SK-N-SH (cell line): Measurements from ENCODE around the gene ITPA. TPM values are rescaled to one million over a fixed set of nuclear protein-coding genes. Genes with fewer than 3 reads are reported as not detected.

Experiments
- CTCF ChIA-PET: fragments of 300-600, 350-600 bp; formaldehyde crosslinking; extraction: SDS; loops from one replicate; lab custom pipeline; 2021; lab: Yijun Ruan, JAX
- POLR2A ChIA-PET: fragments of 350-600 bp; sonication (Branson Sonifier 250); formaldehyde crosslinking; extraction: SDS; loops from one replicate; lab custom pipeline; 2020; ENCODE audit warnings: antibody characterized with exemption, inconsistent platforms; lab: Yijun Ruan, JAX
- DNase-seq: peaks from one replicate; pipeline ENCODE4 v3.0.0; 2012
- H2AFZ ChIP-seq: fragments of 200-600 bp; sonication (generic); 2 replicates; pipeline ENCODE4 v1.8.1; 2016; ENCODE audit warnings: antibody characterized with exemption, mild to moderate bottlenecking, low read depth
- H3F3A ChIP-seq: fragments of 200-600 bp; sonication (generic); replicated peaks from 2 replicates; pipeline ENCODE3; 2016; ENCODE audit warnings: antibody characterized with exemption, mild to moderate bottlenecking; ENCODE audit not compliant: insufficient read depth
- H3K27ac ChIP-seq, 2 experiments: fragments of 200-500 bp in 1 of 2; fragments of 200-600 bp in 1 of 2; sonication (Bioruptor generic) in 1 of 2; sonication (generic), shearing (Covaris generic) in 1 of 2; 2 replicates each; pipeline versions ENCODE4 v1.5.1 to v1.6.1; 2014 to 2016; ENCODE audit warnings: low read depth in 2 of 2, inconsistent platforms in 1 of 2, low read length in 1 of 2, mild to moderate bottlenecking in 1 of 2, mixed read lengths in 1 of 2
- H3K27me3 ChIP-seq: fragments of 200-600 bp; sonication (generic), shearing (Covaris generic); 2 replicates; pipeline ENCODE4 v1.6.1; 2016; ENCODE audit warnings: mixed run types; ENCODE audit not compliant: insufficient read depth
- H3K36me3 ChIP-seq, 2 experiments: fragments of 200-500 bp in 1 of 2; fragments of 200-600 bp in 1 of 2; sonication (Bioruptor generic) in 1 of 2; sonication (generic) in 1 of 2; replicated peaks in 1 of 2; 2 replicates each; pipeline versions ENCODE3 to v1.5.1; 2014 to 2016; ENCODE audit warnings: low read length in 1 of 2, mild to moderate bottlenecking in 1 of 2; ENCODE audit not compliant: insufficient read depth in 2 of 2, control insufficient read depth in 1 of 2
- H3K4me1 ChIP-seq, 2 experiments: fragments of 200-500 bp in 1 of 2; fragments of 200-600 bp in 1 of 2; sonication (Bioruptor generic) in 1 of 2; sonication (generic), shearing (Covaris generic) in 1 of 2; 2 replicates each; pipeline versions ENCODE4 v1.5.1 to v1.6.1; 2014 to 2016; ENCODE audit warnings: low read depth in 1 of 2, low read length in 1 of 2, mixed run types in 1 of 2; ENCODE audit not compliant: insufficient read depth in 2 of 2, control insufficient read depth in 1 of 2
- H3K4me2 ChIP-seq: fragments of 200-600 bp; sonication (generic), shearing (Covaris generic); 2 replicates; pipeline ENCODE4 v1.6.1; 2017; ENCODE audit warnings: mixed run types
- H3K4me3 ChIP-seq, 2 experiments: fragments of 200-500 bp in 1 of 2; fragments of 200-600 bp in 1 of 2; sonication (Bioruptor generic) in 1 of 2; sonication (generic), shearing (Covaris generic) in 1 of 2; 2 replicates each; pipeline versions ENCODE4 v1.5.1 to v1.8.1; 2014 to 2016; ENCODE audit warnings: low read depth in 2 of 2, inconsistent platforms in 1 of 2, low read length in 1 of 2, mild to moderate bottlenecking in 1 of 2, mixed read lengths in 1 of 2, moderate library complexity in 1 of 2
- H3K79me2 ChIP-seq: fragments of 200-600 bp; sonication (generic); 2 replicates; pipeline ENCODE4 v1.8.1; 2017; ENCODE audit warnings: mild to moderate bottlenecking; ENCODE audit not compliant: insufficient read depth
- H3K9ac ChIP-seq: fragments of 200-600 bp; sonication (generic); 2 replicates; pipeline ENCODE4 v1.6.1; 2017; ENCODE audit warnings: mixed run types
- H3K9me2 ChIP-seq: fragments of 200-600 bp; sonication (generic); 2 replicates; pipeline ENCODE4 v1.6.1; 2017; ENCODE audit warnings: mixed run types
- H3K9me3 ChIP-seq: fragments of 200-600 bp; sonication (generic); 2 replicates; pipeline ENCODE4 v1.6.1; 2017; ENCODE audit warnings: mixed run types, mild to moderate bottlenecking, moderate library complexity
- H4K20me1 ChIP-seq: fragments of 200-600 bp; sonication (generic); 2 replicates; pipeline ENCODE4 v1.6.1; 2017; ENCODE audit warnings: mild to moderate bottlenecking, mixed run types; ENCODE audit not compliant: insufficient read depth
- EP300 ChIP-seq, 2 experiments: IDR thresholded peaks; 2 replicates each; pipeline versions ENCODE4 v1.4.0 to v1.6.1; 2012; ENCODE audit warnings: borderline replicate concordance in 1 of 2, low read depth in 1 of 2, low read length in 1 of 2
- FOXM1 ChIP-seq: IDR thresholded peaks from 2 replicates; pipeline ENCODE4 v1.4.0; 2012; ENCODE audit warnings: low read depth, mild to moderate bottlenecking
- GABPA ChIP-seq: IDR thresholded peaks from 2 replicates; pipeline ENCODE4 v1.4.0; 2012; ENCODE audit warnings: low read depth, mild to moderate bottlenecking
- IRF3 ChIP-seq: fragments of 150-350 bp; IDR thresholded peaks from 2 replicates; pipeline ENCODE4 v1.6.1; 2016; ENCODE audit warnings: mild to moderate bottlenecking, low read depth, low read length
- JUND ChIP-seq: IDR thresholded peaks from 2 replicates; pipeline ENCODE4 v1.4.0; 2012
- MAX ChIP-seq: IDR thresholded peaks from 2 replicates; pipeline ENCODE4 v1.4.0; 2012; ENCODE audit warnings: low read depth
- MEF2A ChIP-seq: IDR thresholded peaks from 2 replicates; pipeline ENCODE4 v1.4.0; 2012; ENCODE audit warnings: low read depth, borderline replicate concordance
- MXI1 ChIP-seq: IDR thresholded peaks from 2 replicates; pipeline ENCODE4 v1.6.1; 2012; ENCODE audit warnings: mild to moderate bottlenecking, low read depth, low read length, improper control_type of control experiment
- NRF1 ChIP-seq: IDR thresholded peaks from 2 replicates; pipeline ENCODE4 v1.6.1; 2012; ENCODE audit warnings: low read depth, mild to moderate bottlenecking, low read length
- PBX3 ChIP-seq: IDR thresholded peaks from 2 replicates; pipeline ENCODE4; 2012
- RCOR1 ChIP-seq: fragments of 150-350 bp; IDR thresholded peaks from 2 replicates; pipeline ENCODE4 v1.6.1; 2017; ENCODE audit warnings: antibody characterized with exemption, low read length
- RXRA ChIP-seq: IDR thresholded peaks from 2 replicates; pipeline ENCODE4 v1.4.0; 2012; ENCODE audit warnings: low read depth, mild to moderate bottlenecking, borderline replicate concordance
- SIN3A ChIP-seq: IDR thresholded peaks from 2 replicates; pipeline ENCODE4 v1.6.1; 2012; ENCODE audit warnings: low read depth, mild to moderate bottlenecking, low read length, moderate library complexity, borderline replicate concordance
- SMC3 ChIP-seq: IDR thresholded peaks from 2 replicates; pipeline ENCODE4 v1.6.1; 2012; ENCODE audit warnings: low read depth, low read length, improper control_type of control experiment
- TCF12 ChIP-seq: IDR thresholded peaks from 2 replicates; pipeline ENCODE4 v1.4.0; 2012
- WGBS: methylation state at CpG from one replicate; pipeline ENCODE4 v1.1.6; 2017; ENCODE audit warnings: low lambda C conversion rate; 5-methylcytosine and 5-hydroxymethylcytosine counted together
- polyA plus RNA-seq, 3 experiments: library from polyadenylated mRNA; depleted of rRNA; stranded (reverse); fragments of >200 nt; gene quantifications; 2 replicates each; pipeline ENCODE4 v1.2.3, GENCODE V29; 2012
- TF ChIP-seq, protein P1 (sequence below): IDR thresholded peaks from 2 replicates; pipeline ENCODE4 v1.4.0; 2012; ENCODE audit warnings: low read depth, borderline replicate concordance
- TF ChIP-seq, protein P2 (sequence below): IDR thresholded peaks from 2 replicates; pipeline ENCODE4 v1.4.0; 2012; ENCODE audit warnings: low read depth, borderline replicate concordance

Gene ITPA
- polyA plus RNA-seq, 1 of the 3 experiments (the other 2 are of a cell fraction) = 66.7 TPM

DNA sequence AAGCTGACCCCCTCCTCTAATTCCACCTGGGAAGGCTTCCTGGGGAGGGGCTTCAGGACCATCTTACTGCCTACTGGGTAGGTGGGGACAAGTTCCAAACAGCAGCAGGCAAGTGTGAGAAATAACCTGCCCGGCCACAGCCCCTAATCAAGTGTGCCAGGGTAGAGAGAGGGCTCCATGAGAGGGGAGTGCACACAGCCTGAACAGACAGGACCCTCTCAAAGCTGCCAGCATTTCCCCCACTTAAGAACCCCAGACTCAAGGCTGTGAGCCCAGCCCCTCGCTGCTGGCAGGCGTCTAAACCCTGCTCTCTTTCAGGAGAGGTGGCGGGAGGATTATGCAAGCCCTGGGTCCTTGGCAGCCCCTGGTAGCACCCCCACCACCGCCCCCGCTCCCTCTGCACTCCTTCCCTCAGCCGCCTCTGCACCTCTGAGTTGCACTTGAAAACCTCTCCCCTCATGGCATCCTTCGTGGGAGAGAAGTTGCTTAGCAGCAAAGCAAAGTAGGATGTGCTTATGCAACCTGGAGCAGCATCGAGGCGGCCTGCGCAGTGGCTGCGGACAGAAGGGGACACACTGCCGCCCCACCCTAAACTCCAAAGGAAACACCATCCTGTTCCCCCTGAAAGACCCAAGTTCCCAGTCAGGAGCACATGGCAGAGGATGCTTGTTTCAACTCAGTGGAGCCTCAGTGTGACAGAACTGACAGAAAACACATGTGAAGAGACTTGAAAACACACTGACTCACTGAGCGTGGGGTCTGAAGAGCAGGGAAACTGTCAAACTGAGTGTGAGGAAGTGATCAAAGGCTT lies 15.3 kb upstream of the ITPA start (continued):
- TF ChIP-seq NRF1 = no peak
- no peak for TF ChIP-seq MEF2A
- no peak for TF ChIP-seq MAX

DNA sequence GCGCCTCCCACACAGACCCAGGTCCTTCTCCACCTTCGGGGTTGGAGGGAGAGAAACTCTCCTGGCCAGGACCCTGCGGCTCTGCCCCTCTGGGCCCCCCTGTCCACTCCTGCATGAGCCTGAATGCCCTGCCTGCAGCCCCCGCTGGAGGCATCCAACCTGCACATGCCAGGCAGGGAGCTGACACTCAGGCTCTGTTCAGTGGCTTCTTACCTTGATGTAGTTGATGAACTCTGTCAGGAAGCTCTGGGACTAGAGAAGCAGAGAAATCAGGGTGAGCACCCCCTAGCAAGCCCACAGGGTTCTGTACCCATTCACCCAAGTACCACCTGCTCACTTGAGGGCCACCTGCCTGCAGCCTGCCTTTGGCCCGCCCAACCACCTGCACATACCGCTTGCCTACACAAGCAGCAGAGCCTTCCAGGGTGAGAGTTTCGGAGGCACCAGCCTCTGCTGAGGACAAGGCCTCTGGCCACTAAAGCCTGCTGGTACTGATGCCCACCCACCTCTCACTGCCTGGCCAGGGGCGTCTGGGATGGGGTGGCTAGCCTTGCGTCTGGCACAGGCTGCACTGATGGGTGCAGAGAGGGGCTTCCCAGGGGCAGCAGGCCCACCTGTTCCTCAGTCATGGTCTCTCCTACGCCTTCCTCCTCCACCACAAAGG lies 14.5 kb upstream of the ITPA start:
- Histone ChIP-seq H3K36me3 (peaks cover 12 to 60% of the 10 kb centered on the region in 2 experiments), H3K79me2 (0 out of 2 replicates have a peak, but pooled peaks cover 3% of the 10 kb centered on the region), H3K9me3 (no peaks in the 10 kb centered on the region), H3K9me2 (no peaks in the 10 kb centered on the region), H3K27ac (no peak overlapping the region), H3K27me3 (no peaks in the 10 kb centered on the region), H3K4me1 (no peaks in the 10 kb centered on the region), H3K4me2 (no peak overlapping the region), H3K4me3 (no peak overlapping the region), H3K9ac (no peak overlapping the region), H2AFZ (no peak overlapping the region), H4K20me1 (no peaks in the 10 kb centered on the region), H3F3A (no peaks in the 10 kb centered on the region)
- CTCF ChIA-PET = no interaction called here
- WGBS = 95% methylated on average over 10 of the region's 10 CpGs
- POLR2A ChIA-PET = no interaction called here
- DNase-seq = no peak
- no peak for TF ChIP-seq JUND
- TF ChIP-seq RCOR1 = no peak
- no peak for TF ChIP-seq IRF3
- no peak for TF ChIP-seq MAX
- TF ChIP-seq TCF12 = no peak
- TF ChIP-seq, protein P1, sequence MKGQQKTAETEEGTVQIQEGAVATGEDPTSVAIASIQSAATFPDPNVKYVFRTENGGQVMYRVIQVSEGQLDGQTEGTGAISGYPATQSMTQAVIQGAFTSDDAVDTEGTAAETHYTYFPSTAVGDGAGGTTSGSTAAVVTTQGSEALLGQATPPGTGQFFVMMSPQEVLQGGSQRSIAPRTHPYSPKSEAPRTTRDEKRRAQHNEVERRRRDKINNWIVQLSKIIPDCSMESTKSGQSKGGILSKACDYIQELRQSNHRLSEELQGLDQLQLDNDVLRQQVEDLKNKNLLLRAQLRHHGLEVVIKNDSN = no peak
- TF ChIP-seq GABPA = no peak
- no peak for TF ChIP-seq RXRA

- no peaks in the 10 kb centered on the region for H4K20me1 ChIP-seq
- 0 out of 2 replicates have a peak, but pooled peaks cover 3% of the 10 kb centered on the region for H3K79me2 ChIP-seq
- no peaks in the 10 kb centered on the region for H3K4me1 ChIP-seq
- DNase-seq = no peak
- H3K4me3 ChIP-seq = no peak overlapping the region
- H3K9me2 ChIP-seq = no peaks in the 10 kb centered on the region
- no peak overlapping the region for H2AFZ ChIP-seq
- no peak overlapping the region for H3K4me2 ChIP-seq
- H3K27me3 ChIP-seq = no peaks in the 10 kb centered on the region
- peaks cover 12 to 58% of the 10 kb centered on the region in 2 experiments for H3K36me3 ChIP-seq
- H3F3A ChIP-seq = no peaks in the 10 kb centered on the region
- H3K9ac ChIP-seq = no peak overlapping the region
- no peak overlapping the region for H3K27ac ChIP-seq
- ChIA-PET POLR2A (no interaction called here), CTCF (no interaction called here)
- H3K9me3 ChIP-seq = no peaks in the 10 kb centered on the region
- whole genome bisulfite sequencing = 96% methylated on average over 7 of the region's 7 CpGs
- TF ChIP-seq MXI1 (no peak), EP300 (IDR thresholded peaks at IDR 0.05; ENCODE audit: borderline replicate concordance in 1 of 2, low read depth in 1 of 2, low read length in 1 of 2) (no peak), FOXM1 (no peak), SMC3 (no peak), NRF1 (no peak), MEF2A (no peak), JUND (no peak), SIN3A (no peak), PBX3 (no peak)
- TF ChIP-seq, protein P2, sequence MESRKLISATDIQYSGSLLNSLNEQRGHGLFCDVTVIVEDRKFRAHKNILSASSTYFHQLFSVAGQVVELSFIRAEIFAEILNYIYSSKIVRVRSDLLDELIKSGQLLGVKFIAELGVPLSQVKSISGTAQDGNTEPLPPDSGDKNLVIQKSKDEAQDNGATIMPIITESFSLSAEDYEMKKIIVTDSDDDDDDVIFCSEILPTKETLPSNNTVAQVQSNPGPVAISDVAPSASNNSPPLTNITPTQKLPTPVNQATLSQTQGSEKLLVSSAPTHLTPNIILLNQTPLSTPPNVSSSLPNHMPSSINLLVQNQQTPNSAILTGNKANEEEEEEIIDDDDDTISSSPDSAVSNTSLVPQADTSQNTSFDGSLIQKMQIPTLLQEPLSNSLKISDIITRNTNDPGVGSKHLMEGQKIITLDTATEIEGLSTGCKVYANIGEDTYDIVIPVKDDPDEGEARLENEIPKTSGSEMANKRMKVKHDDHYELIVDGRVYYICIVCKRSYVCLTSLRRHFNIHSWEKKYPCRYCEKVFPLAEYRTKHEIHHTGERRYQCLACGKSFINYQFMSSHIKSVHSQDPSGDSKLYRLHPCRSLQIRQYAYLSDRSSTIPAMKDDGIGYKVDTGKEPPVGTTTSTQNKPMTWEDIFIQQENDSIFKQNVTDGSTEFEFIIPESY = no peak
- TF ChIP-seq, protein P1 = no peak
These were observed 13.6 kb upstream of the ITPA start for GRCh38 chr20:3195590-3196237.
